ENCODE measurements around the gene BRWD1.

Gene BRWD1

GRCh38 chr21:39313571-39314142 is at the start of gene BRWD1:
TSS of gene BRWD1 (minus strand) at chr21:39313632. CDS start at chr21:39313491, 141 bp downstream.
- peak; percentile 85 for DNase-seq

GRCh38 chr21:39362733-39363132 is 49.3 kb upstream of the BRWD1 start:
- DNase-seq = no peak

GRCh38 chr21:39359382-39359781 is 46.0 kb upstream of the BRWD1 start:
- no peak for DNase-seq

GRCh38 chr21:39353295-39353694 is 39.9 kb upstream of the BRWD1 start:
- DNase-seq = no peak

- no peak for DNase-seq
Observed at GRCh38 chr21:39350094-39351005, 36.9 kb upstream of the BRWD1 start.

GRCh38 chr21:39349211-39350093 is 36.0 kb upstream of the BRWD1 start:
- peak; percentile 97 for DNase-seq

- peak; percentile 87 for DNase-seq
Observed at GRCh38 chr21:39348355-39349210, 35.2 kb upstream of the BRWD1 start, which contains the start of gene HMGN1. TSS of gene HMGN1 (minus strand) at chr21:39349088. CDS start at chr21:39348917, 171 bp downstream.

- no peak for DNase-seq
Observed at GRCh38 chr21:39348040-39348354, 34.6 kb upstream of the BRWD1 start.

- DNase-seq = no peak
Observed at GRCh38 chr21:39347537-39347936, 34.1 kb upstream of the BRWD1 start.

GRCh38 chr21:39346671-39347331 is 33.4 kb upstream of the BRWD1 start:
- no peak for DNase-seq

- no peak for DNase-seq
Observed at GRCh38 chr21:39346206-39346605, 32.8 kb upstream of the BRWD1 start.

- no peak for DNase-seq
Observed at GRCh38 chr21:39345440-39345839, 32.0 kb upstream of the BRWD1 start.

GRCh38 chr21:39344848-39345247 is 31.4 kb upstream of the BRWD1 start:
- no peak for DNase-seq

- no peak for DNase-seq
Observed at GRCh38 chr21:39341249-39341923, 28.0 kb upstream of the BRWD1 start.

- no peak for DNase-seq
Observed at GRCh38 chr21:39340687-39341086, 27.3 kb upstream of the BRWD1 start.

GRCh38 chr21:39339231-39339630 is 25.8 kb upstream of the BRWD1 start:
- DNase-seq = no peak

GRCh38 chr21:39336457-39337008 is 23.1 kb upstream of the BRWD1 start:
- no peak for DNase-seq

GRCh38 chr21:39334611-39335010 is 21.2 kb upstream of the BRWD1 start:
- DNase-seq = no peak

GRCh38 chr21:39332175-39332574 is 18.7 kb upstream of the BRWD1 start:
- DNase-seq = no peak

GRCh38 chr21:39330001-39330400 is 16.6 kb upstream of the BRWD1 start:
- DNase-seq = no peak

GRCh38 chr21:39327727-39328126 is 14.3 kb upstream of the BRWD1 start:
- DNase-seq = no peak

Measured in activated T-cell treated with anti-CD3 and anti-CD28 coated beads, Interleukin-2, amount 50 U/mL, for 1 hour (primary cell).